ENCODE results near the gene SPRR1A.

GRCh38 chr1:152965853-152966252, 18.0 kb upstream of the SPRR1A start:
- TF ChIP-seq, protein P1, sequence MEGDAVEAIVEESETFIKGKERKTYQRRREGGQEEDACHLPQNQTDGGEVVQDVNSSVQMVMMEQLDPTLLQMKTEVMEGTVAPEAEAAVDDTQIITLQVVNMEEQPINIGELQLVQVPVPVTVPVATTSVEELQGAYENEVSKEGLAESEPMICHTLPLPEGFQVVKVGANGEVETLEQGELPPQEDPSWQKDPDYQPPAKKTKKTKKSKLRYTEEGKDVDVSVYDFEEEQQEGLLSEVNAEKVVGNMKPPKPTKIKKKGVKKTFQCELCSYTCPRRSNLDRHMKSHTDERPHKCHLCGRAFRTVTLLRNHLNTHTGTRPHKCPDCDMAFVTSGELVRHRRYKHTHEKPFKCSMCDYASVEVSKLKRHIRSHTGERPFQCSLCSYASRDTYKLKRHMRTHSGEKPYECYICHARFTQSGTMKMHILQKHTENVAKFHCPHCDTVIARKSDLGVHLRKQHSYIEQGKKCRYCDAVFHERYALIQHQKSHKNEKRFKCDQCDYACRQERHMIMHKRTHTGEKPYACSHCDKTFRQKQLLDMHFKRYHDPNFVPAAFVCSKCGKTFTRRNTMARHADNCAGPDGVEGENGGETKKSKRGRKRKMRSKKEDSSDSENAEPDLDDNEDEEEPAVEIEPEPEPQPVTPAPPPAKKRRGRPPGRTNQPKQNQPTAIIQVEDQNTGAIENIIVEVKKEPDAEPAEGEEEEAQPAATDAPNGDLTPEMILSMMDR (IDR thresholded peaks at IDR 0.05): no peak
- no peak for TF ChIP-seq POLR2A (IDR thresholded peaks at IDR 0.05)
- TF ChIP-seq POLR2AphosphoS5 (IDR thresholded peaks at IDR 0.05): no peak

Data from gastroesophageal sphincter (tissue), 3 donors.